ELF-1 (cell line): Measurements from ENCODE around the gene CYB5R2.
A peak's percentile ranks its signal among the peaks of the same experiment; 100 is the strongest.
"Not testable (repeated sequence)": the region's sequence is repeated elsewhere in the genome, so short reads cannot be mapped to it uniquely, and the experiment has no call there.

Experiments used
- DNase-seq: peaks from one replicate; pipeline ENCODE4 v3.0.0-alpha.2; 2016; ENCODE audit warnings: low read depth, low spot score

Gene CYB5R2

GRCh38 chr11:7668911-7669310, 4.4 kb downstream of the CYB5R2 start:
- no peak for DNase-seq

DNA sequence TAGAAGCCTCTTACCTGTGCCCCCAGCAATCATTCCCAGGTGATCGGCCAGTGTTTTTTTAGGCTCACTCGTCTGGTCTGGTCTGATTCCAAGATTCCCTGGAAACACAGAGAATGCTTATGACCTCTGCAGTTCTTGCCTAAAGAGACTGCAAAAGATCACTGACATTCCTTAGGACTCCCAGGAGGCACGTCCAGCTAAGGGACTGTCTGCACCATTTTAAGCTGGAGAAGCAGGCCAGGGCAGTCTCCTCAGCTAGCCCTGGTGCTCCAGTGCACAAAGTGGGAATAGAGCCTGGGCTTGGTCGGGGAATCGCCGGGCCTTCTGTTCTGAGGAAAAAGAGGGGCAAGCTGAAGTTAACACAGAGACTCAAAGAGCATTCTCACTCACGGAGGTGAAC, 4.8 kb downstream of the CYB5R2 start:
- no peak for DNase-seq

GRCh38 chr11:7667460-7667859, 5.8 kb downstream of the CYB5R2 start:
- DNase-seq, result peak; percentile 48

GRCh38 chr11:7666292-7666866, 6.9 kb downstream of the CYB5R2 start:
- no peak for DNase-seq

- DNase-seq, result peak; percentile 78
These were observed 7.6 kb downstream of the CYB5R2 start for GRCh38 chr11:7665473-7666291.

DNA sequence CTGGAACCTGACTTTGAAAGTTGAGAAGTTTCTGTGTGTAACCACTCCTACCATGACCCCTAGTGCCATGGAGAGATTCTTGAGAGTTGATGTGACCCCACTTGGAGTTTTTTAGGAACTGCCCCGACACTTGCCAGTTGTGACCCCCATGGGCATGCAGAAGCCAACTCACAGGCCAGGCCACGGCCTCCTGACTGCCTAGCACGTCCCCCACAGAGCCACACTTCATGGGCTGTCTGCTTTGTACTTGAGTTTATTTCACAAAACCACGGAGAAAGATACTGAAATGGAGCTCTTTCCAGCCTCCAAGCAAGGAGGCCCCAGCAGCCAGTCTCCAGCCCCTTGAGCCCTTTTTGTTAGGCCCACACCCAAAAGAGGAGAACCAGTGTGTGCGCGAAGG, 8.4 kb downstream of the CYB5R2 start:
- DNase-seq, result no peak

DNA sequence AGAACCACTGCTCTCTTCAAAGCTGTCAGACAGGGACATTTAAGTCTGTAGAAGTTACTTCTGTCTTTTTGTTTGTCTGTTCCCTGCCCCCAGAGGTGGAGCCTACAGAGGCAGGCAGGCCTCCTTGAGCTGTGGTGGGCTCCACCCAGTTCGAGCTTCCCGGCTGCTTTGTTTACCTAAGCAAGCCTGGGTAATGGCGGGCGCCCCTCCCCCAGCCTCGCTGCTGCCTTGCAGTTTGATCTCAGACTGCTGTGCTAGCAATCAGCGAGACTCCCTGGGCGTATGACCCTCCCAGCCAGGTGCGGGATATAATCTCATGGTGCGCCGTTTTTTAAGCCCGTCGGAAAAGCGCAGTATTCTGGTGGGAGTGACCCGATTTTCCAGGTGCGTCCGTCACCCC, 9.8 kb downstream of the CYB5R2 start:
- not testable (repeated sequence) for DNase-seq

DNA sequence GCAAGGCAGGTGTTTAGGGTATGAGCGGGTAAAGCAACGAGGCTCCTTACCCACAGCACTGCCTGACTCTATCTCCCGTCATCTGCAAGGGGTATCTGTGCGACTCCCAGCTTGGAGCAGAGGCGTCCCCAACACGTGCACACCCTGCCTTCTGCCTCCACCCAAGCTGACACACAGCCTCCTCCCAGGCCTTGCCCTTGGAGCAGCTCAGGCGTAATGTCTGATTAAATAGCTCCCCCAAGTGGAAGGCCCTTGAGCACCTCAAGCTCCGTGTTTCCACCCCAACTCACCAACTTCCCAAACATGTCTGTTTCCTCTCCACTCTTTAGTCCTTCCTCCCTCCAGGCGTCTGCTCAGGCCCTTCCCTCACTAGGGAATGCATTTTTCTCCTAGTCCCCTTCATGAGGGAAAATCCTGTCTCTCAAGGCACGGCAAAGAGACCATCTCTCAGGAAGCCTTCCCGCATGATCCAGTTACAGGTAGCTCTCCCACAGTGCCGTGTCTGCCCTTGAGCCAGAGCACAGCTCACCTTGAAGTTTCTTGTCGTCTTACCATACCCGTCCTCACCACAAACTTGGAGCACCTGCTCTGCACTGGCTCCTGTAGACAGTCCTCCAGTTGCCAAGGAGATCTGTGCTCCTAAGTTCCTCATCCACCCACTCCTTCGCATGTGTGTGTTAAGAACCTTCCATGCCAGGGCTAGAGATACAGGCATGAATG, 15.8 kb downstream of the CYB5R2 start:
- DNase-seq, result peak; percentile 80

DNA sequence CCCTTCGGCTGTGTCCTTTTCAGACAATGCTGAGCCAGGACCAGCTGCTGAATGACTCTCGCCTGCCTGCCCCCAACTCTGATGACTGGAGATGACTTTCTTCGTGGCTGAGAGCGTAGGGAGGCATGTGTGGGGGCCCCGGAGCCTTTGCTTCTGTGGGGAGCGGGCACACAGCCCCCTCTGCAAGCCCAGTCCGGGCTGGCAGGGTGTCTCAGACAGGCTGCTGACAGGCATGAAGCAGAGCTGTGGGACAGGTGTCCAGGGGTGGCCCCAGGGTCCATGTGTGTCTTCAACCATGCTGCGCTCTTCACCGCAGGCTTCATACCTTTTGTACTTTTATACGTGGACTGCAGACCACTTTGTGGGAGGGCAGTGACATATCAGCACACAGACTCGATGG, 16.6 kb downstream of the CYB5R2 start:
- no peak for DNase-seq

DNA sequence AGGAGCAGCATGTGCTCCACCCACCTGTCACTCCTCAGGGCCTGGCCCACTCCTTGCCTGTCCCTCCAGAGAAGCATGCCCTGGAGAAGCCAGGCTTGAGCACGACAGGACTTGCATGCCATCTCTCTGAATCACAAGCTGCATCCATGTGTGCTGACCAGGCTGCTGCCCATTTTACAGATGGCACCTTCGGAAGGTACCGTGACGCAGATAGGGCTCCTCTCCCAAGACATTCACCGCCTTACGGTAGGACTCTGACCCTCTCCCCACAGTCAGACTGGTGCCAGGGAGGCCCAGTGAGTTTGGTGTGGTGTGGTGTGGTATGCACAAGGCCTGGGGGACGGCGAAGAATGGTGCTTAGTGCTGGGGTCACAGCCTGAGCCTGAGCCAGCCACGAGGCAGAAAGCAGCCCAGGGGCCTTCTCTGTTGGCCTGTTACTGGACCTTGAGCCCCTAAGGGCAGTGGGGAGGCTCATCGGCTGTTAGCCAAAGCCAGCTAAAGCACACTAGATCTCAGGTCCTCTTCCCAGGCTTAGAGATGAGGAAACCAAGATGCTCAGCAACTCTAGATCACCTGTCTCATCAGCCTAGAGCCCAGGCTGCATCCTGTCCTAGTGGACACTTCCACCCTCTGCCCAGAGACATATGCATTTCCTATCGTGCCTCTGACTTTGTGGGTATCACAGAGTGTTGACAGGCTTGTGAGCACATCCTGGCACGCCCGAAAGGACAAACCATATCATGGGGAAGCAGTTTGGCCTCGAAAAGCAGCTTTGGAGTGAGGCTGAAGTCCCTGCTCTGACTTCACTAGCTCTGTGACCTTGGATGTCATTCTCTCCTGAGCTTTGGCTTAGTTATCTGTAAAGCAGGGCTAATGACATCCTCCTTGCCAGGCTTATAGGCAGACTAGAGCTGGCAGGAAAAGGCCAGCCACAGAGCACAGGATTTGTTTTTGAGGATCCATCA, 17.8 kb downstream of the CYB5R2 start:
- DNase-seq, result no peak

DNA sequence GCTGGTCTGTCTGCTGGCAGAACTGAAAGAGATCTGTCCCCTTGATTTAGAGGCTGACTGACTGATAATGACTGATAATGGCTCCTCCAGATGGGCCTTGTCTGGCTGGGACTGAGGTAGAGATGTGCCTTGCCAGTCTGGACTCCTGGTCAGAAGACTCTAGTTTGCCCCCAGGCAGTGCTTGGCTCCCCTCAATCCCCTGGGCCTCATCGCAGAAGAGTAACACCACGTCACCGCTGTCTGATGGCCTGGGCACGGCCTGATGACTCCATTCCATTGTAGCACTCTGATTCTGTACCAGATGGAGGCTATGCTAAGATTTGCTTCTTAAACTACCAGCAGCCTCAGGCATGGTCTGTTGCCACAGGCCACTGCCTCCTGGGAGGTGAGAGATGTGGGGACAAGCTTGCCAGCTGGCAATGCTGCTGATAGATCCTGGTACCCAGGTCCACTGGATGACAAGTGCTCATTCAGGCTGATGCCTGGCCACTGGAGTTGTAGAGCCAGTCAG, 19.1 kb downstream of the CYB5R2 start:
- DNase-seq, result no peak

- DNase-seq, result no peak
These were observed 21.6 kb downstream of the CYB5R2 start for GRCh38 chr11:7651700-7652099.

DNA sequence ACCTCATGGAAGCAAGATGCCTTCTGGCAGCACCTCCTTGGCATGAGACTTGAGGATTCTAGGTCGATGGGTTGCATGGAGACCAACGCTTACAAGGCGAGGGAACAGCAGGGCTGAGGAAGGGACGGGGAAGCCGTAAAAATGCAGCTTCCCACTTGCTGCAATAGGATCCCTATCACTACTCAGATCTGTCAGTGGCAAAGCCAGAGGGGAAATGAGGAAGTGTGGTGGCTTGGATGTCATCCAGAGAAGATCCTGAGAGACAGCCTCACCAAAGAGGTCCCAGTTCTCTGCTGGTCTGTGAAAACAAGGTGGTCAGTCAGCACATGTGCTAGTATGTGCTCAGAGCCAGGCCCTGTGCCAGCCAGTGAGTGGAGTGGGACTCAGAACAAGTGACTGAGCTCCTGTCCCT, 22.2 kb downstream of the CYB5R2 start:
- no peak for DNase-seq

GRCh38 chr11:7648264-7648663, 25.0 kb downstream of the CYB5R2 start:
- no peak for DNase-seq

DNA sequence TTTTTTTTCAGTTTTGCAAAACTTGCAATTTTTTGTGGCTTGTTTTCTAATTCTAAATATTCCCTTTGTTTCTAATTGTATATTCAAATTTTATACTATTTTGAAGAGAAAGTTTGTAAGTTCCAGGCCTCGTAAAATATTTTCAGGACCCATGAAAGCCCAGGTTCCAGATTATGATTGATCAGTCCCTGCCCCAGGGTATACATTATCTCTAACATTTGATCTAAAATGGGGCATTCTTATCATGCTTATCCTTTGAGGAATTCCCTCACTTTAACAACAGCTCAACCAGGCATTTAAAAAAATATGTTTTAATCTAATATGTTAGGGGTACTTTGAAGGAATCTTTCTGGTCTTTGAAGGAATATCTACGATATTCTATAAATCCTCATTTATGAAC, 26.4 kb downstream of the CYB5R2 start:
- DNase-seq, result no peak

DNA sequence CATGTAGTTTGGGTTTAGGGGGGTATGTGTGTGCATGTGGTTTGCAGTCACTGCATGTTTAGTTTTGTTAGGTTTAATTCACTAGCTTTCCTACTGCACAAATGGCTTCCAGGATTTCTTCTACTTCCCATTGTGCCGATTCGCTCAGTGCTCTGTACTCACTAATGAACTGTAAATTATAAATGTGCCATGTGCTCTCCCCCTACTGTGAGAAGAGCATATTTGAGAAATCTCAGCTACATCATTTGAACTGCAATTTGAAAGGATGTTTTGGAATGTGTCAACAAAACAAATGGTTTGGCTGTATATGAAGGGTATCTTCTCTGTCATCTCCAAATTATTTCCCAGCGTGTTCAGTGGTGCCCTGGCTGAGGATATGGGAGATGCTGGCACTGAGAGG, 28.1 kb downstream of the CYB5R2 start:
- DNase-seq, result no peak

GRCh38 chr11:7643314-7643713, 30.0 kb downstream of the CYB5R2 start:
- DNase-seq, result no peak

GRCh38 chr11:7642747-7643146, 30.6 kb downstream of the CYB5R2 start:
- no peak for DNase-seq

DNA sequence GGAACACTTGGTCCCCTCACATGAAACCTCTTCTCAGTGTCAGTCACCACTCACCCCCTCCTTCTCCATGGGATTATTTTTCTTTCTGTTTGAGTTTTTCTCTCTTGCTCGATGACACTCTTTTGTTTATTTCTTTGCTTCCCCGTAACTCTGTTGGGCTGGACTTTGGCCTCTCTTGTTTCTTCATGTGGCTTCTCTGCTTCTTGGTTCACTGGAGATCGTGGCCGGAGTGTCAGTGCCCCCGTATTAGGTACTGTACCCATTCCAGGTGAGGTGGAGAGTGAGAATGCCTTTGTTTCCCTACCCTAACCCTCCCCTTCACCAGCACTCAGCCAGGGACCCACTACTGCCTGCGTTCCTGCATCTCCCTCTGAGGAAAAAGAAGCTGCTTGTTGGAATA, 32.5 kb downstream of the CYB5R2 start:
- no peak for DNase-seq

- peak; percentile 18 for DNase-seq
These were observed 33.7 kb downstream of the CYB5R2 start for GRCh38 chr11:7639643-7640025.
